GM19328 (cell line): ENCODE measurements around the gene RPAP3.
A peak's percentile ranks its signal among the peaks of the same experiment; 100 is the strongest.

ENCODE experiments used
- ATAC-seq: cut with Tn5 transposase; IDR thresholded peaks from one replicate; pipeline ENCODE4 v1.9.1; 2021; ENCODE audit warnings: mild to moderate bottlenecking, moderate library complexity; ENCODE audit not compliant: unreplicated experiment

RPAP3 gene

DNA sequence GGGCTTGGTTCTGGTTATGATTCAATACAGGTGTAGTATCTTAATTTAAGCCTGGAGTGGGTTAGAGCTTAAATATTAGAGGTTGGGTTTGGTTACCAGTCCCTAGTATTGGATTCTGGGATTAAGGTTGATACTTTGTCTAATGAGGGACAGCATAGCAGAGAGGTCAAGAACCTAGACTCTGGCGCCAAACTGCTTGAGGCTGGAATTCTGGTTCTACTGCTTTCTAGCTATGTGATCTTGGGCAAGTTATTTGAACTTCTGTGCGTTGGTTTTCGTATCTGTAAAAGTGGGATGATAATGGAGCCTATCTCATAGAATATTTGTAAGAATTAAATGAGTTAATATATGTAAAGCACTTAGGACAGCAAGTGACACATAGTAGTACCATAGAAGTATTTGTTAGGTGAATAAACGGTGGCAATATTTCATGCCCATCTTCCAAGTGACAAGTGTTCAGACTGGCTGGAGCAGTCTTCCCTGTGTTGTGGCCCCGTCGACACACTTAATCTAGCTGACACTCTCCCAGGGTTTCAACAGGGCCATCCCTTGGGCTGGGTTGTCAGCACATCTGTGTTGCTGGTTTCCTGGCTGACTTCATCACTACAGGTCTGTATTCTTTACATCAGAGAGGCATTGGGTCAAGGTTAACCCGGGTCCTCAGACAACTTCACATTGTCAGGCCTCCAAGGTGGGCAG is 16.5 kb upstream of the RPAP3 start:
- ATAC-seq = no peak

GRCh38 chr12:47721431-47721973 is 15.7 kb upstream of the RPAP3 start:
- no peak for ATAC-seq

DNA sequence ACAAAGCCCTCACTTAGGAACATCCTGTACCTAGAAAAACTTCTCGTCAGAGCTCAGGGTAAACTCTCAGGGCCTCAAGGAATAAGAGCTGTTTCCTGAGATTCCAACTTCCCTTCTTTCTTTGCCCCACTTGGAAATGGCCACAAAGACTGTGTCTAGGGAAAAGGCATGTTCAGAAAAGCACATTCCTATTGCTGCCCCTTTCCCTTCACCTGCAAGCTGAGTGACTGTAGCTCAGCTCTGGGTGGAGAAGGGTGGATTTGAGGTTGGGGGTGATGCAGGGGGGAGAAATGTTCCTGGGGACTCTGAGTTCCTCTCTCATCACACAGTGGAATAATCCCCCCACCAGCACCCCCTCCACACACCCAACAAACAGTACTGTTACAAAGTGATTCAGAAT is 12.7 kb upstream of the RPAP3 start:
- no peak for ATAC-seq

GRCh38 chr12:47717443-47718193 is 11.8 kb upstream of the RPAP3 start:
- no peak for ATAC-seq

- ATAC-seq = no peak
These were observed 11.2 kb upstream of the RPAP3 start for GRCh38 chr12:47717046-47717442.

- no peak for ATAC-seq
These were observed 10.2 kb upstream of the RPAP3 start for GRCh38 chr12:47715877-47716548.

GRCh38 chr12:47715393-47715876 is 9.6 kb upstream of the RPAP3 start:
- ATAC-seq = peak; percentile 88

GRCh38 chr12:47714826-47715386 is 9.1 kb upstream of the RPAP3 start:
- ATAC-seq = no peak

GRCh38 chr12:47712171-47712570 is 6.3 kb upstream of the RPAP3 start:
- no peak for ATAC-seq

DNA sequence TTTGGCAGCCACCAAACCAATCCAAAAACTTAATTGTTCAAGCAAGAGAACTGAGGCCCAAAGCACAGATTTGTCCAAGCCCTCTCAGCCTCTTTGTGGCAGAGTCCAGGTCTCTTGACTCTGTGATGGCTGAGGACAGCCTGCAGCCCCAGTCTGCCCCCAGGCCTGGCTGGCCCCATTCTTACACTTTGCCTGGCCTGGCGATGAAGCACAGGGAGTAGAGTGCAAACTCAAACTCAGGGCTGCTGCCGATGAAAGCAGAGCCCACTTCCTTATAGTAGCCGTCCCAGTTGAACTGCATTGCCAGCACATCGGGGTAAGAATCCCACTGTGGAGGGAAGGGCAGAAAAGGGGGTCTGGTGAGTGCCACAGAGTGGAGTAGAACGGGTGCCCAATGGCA is 5.6 kb upstream of the RPAP3 start:
- no peak for ATAC-seq

GRCh38 chr12:47710278-47710677 is 4.4 kb upstream of the RPAP3 start:
- ATAC-seq = no peak

- no peak for ATAC-seq
These were observed 3.8 kb upstream of the RPAP3 start for GRCh38 chr12:47709671-47710070.

DNA sequence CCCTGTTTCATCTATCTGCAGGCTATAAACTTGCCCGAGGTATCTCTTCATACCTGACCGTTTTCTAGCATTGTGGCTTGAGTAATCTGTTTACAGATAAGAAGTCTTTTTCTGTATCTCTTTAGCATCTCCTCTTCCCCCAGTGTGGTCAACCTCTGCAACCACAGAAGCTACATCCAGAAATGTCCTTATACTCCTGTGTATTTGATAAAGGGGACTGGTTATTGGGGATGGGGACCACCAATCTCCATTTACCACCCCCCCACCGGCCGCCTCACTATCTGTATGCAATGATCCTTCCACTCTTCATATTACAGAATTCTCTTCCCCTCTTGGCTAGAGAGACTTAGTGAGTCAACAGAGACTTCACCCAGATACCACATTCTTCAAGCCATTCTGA is 3.4 kb upstream of the RPAP3 start:
- ATAC-seq = no peak

- ATAC-seq = no peak
These were observed 2.2 kb upstream of the RPAP3 start for GRCh38 chr12:47707905-47708543.

DNA sequence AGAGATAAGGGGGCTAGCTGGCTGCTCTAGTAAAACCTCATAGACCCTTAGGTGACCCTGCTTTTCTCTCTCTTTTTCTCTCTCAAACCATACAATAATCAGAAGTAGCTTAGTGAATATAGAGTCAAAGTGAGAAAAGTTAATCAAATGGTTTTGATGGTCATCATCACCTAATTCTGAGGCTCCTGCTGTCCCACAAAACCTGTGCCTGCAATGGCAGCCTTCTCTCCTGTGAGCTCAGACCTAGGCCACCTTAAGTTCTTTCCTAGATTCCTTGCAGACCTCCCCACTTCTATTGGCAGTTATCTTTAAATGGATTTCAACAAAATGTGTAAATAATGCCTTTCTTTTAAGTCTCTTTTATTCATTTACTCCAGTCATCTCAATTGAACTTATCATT is 1.5 kb upstream of the RPAP3 start:
- no peak for ATAC-seq

DNA sequence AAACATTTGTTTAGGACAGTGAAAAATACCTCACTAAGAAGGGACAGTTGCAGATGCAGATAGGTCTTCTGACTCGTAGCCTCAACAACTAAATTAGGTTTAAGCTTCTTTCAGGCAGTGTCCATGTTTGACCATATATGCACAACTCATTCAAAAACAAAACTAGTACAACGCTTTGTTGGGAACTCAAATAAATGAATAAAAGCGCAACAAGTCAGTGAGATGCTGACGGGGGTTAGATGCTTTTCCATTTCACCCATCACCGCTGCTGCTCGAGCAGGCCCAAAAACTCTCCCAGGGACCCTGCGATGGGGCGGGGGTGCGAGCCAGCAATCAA is 633 bp downstream of the RPAP3 start:
- no peak for ATAC-seq

GRCh38 chr12:47704719-47705118 is 1.1 kb downstream of the RPAP3 start:
- no peak for ATAC-seq

- no peak for ATAC-seq
These were observed 5.6 kb downstream of the RPAP3 start for GRCh38 chr12:47700263-47700662.

GRCh38 chr12:47698631-47699030 is 7.2 kb downstream of the RPAP3 start:
- no peak for ATAC-seq

- ATAC-seq = no peak
These were observed 7.8 kb downstream of the RPAP3 start for GRCh38 chr12:47698055-47698454.

GRCh38 chr12:47689215-47689614 is 16.6 kb downstream of the RPAP3 start:
- ATAC-seq = no peak
